Spinal cord (tissue), 10 donors: Measurements from ENCODE around the gene TMEM63A. TPM values are rescaled to one million over a fixed set of nuclear protein-coding genes. Genes with fewer than 3 reads are reported as not detected.

Experiments used
- DNase-seq, 6 donors: peaks; one replicate each; pipeline versions ENCODE4 v3.0.0 to v3.0.0-alpha.2; 2013 to 2015; ENCODE audit warnings: low spot score in 6 of 6, low read depth in 4 of 6
- H3K27ac ChIP-seq: one replicate; pipeline ENCODE4 v1.5.1; 2013; ENCODE audit warnings: low read depth, low read length, control low read depth
- H3K27me3 ChIP-seq: one replicate; pipeline ENCODE4 v1.6.1; 2013; ENCODE audit warnings: low read length; ENCODE audit not compliant: control insufficient read depth, insufficient read depth
- H3K36me3 ChIP-seq: one replicate; pipeline ENCODE4 v1.6.1; 2013; ENCODE audit warnings: low read length; ENCODE audit not compliant: control insufficient read depth, insufficient read depth
- H3K4me1 ChIP-seq: one replicate; pipeline ENCODE4 v1.6.1; 2013; ENCODE audit warnings: low read length; ENCODE audit not compliant: control insufficient read depth, insufficient read depth
- H3K4me3 ChIP-seq: one replicate; pipeline ENCODE4 v1.5.1; 2013; ENCODE audit warnings: low read depth, low read length, control low read depth
- H3K9me3 ChIP-seq: one replicate; pipeline ENCODE4 v1.6.1; 2013; ENCODE audit warnings: low read length; ENCODE audit not compliant: control insufficient read depth, insufficient read depth
- WGBS: methylation state at CpG from one replicate; pipeline ENCODE4 v1.1.5; 2013; ENCODE audit warnings: missing lambda C conversion rate; ENCODE audit not compliant: insufficient coverage; 5-methylcytosine and 5-hydroxymethylcytosine counted together
- polyA plus RNA-seq, 2 donors: library from polyadenylated mRNA; unstranded; fragments of 120-200 nt; gene quantifications; one replicate each; pipeline ENCODE4 v1.2.1, GENCODE V29; 2013; ENCODE audit not compliant: insufficient read length in 2 of 2
- total RNA-seq, 2 donors: library from RNA; depleted of rRNA in 1 of 2; stranded (reverse); fragments of 120-200 nt in 1 of 2; fragments of >200 nt in 1 of 2; gene quantifications; one replicate each; pipeline versions ENCODE4 v1.2.3 to v1.2.4, GENCODE V29; 2013 to 2014
- donor health status: healthy.

TMEM63A gene
- total and polyA plus RNA-seq, 4 donors: 40.3 to 97.8 (median 73.3) TPM

DNA sequence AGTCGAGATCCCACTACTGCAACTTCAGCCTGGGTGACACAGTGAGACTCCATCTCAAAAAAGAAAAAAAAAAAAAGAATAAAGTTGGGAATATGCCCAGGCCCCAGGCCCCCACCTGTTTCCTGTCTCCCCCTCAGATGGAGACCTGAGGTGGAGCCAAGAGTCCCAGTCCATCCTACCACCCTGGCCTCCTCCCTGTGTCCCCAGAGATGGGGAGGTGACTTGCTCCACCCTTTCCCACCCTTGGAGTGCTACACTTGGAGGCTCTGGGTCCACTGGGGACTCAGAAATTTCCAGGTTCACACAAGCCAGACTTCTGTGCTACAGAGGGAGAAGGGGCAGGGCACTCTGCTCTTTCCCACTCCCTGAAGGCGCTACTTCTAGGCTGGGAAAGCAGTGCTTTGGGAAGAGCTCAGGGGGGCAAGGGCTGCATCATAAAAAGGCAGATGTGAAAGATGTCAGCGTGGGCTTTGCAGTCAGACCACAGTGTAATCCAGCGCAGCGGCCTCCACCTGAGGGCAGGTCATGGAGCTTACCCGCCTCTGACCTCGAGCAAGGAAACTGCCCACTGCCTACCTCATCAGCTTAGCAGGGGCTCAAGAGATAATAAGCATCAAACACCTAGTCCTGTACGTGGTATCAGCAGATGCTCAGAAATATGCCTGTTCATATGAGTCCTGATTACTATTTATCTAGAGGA, 13.4 kb downstream of the TMEM63A start:
- DNase-seq: no peak
- WGBS: 92% methylated on average over 6 of the region's 8 CpGs
- peaks cover 39% of the 10 kb centered on the region for H3K36me3 ChIP-seq
- no peak overlapping the region for H3K27ac ChIP-seq
- H3K27me3 ChIP-seq: no peaks in the 10 kb centered on the region
- H3K4me1 ChIP-seq: peaks cover 18% of the 10 kb centered on the region
- H3K4me3 ChIP-seq: no peak overlapping the region
- no peaks in the 10 kb centered on the region for H3K9me3 ChIP-seq

DNA sequence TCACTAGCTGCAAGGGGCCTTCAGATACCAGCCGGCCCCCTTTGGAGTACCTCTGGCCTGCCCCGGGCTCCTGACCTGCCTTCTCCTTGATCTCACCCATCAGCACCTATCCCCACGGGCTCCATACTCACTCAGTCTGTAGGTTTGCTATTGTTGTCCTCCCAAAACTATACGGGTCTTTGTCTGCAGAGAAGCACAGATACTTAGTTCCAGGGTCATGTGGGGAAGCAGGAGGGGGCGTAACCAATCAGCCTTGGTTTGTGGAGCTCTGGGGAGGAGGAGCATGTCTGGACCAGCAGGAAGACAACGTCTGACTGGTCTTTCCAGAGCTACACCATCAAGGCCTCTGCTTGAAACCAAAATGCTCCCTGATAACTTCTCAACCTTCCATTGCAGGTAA, 15.2 kb downstream of the TMEM63A start:
- WGBS: 43% methylated on average over 2 of the region's 6 CpGs
- no peaks in the 10 kb centered on the region for H3K27me3 ChIP-seq
- H3K4me3 ChIP-seq: no peak overlapping the region
- no peak for DNase-seq
- no peak overlapping the region for H3K27ac ChIP-seq
- peaks cover 38% of the 10 kb centered on the region for H3K36me3 ChIP-seq
- H3K9me3 ChIP-seq: no peaks in the 10 kb centered on the region
- peaks cover 18% of the 10 kb centered on the region for H3K4me1 ChIP-seq

DNA sequence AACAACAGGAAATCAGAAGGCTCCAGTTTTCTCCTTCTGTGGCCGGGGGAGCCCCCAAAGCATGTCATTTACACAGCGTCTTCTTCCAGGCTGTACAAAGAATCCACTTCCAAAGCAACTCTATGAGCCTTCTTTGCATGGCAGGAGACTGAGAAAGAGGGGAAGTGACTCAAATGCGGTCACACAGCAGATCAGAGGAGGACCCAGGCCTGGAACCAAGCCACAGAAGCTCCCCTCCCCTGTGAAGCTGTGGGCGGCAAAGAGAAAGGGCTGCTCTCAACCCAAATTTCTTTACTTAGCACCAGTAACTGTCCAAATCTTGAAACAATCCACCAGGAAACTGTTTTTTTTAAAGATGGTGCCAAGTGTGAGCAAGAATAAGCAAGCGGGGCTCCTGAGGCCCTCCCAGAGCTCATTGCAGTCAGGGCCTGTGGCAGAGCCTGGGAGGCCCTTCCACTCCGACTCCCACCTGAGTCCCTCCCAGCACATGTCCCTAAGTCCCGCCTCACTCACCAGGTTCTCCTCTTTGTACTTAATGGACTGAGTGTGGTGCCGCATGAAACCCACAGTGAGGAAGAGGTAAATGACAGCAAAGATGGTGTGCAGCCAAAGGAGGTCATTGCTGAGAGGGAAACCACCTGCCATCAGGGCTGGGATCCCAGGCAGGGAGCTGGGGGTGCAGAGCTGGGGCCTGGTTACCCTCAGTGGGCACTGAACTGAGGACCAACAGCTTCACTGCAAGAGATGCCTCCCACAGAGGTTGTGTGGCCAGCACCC, 15.9 kb downstream of the TMEM63A start:
- Histone ChIP-seq H3K27me3 (no peaks in the 10 kb centered on the region), H3K4me1 (peaks cover 13% of the 10 kb centered on the region), H3K9me3 (no peaks in the 10 kb centered on the region), H3K27ac (no peak overlapping the region), H3K36me3 (peaks cover 45% of the 10 kb centered on the region), H3K4me3 (no peak overlapping the region)
- DNase-seq: no peak
- WGBS: 77% methylated on average over 2 of the region's 8 CpGs

DNA sequence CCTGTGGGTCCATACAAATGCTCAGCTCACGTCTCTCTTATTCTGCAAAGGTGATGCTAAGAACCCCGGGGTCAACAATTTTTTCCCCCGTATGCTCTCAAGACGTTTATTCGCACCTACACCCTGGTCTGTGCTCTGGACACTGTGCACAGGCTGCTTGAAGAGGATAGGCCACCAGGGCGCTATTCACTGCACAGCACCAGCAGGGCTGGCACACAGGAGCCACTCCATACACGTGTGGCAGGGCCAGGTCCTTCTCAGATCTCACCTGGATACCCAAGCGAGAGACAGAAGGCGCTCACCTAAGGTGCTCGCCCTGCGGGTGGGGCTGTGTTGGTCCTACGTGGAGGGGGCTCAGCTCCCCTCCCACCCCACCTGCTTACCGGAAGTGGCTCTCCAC, 16.7 kb downstream of the TMEM63A start:
- H3K4me1 ChIP-seq: peaks cover 9% of the 10 kb centered on the region
- peaks cover 52% of the 10 kb centered on the region for H3K36me3 ChIP-seq
- H3K27ac ChIP-seq: no peak overlapping the region
- WGBS: 90% methylated on average over 13 of the region's 13 CpGs
- no peaks in the 10 kb centered on the region for H3K27me3 ChIP-seq
- H3K4me3 ChIP-seq: no peak overlapping the region
- DNase-seq: no peak
- H3K9me3 ChIP-seq: no peaks in the 10 kb centered on the region

DNA sequence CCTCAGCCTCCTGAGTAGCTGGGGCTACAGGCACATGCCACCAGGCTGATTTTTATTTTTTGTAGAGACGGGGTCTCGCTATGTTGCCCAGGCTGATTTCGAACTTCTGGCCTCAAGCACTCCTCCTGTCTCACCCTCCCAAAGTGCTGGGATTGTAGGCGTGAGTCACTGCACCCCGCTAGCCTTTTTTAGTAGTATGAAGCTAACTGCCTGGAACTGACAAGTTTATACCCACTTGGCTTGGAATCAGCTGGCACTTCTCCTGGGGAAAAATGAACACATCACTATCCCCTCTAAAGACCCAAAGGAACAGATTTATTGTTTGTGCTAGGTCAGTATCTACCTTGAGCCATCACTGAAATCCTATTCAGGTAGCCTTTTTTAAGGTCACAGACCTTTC, 19.0 kb downstream of the TMEM63A start:
- Histone ChIP-seq H3K4me3 (no peak overlapping the region), H3K36me3 (peaks cover 54% of the 10 kb centered on the region), H3K27me3 (no peaks in the 10 kb centered on the region), H3K27ac (no peak overlapping the region), H3K9me3 (no peaks in the 10 kb centered on the region), H3K4me1 (no peaks in the 10 kb centered on the region)
- peak in 1 of 6 donors; percentile 21 for DNase-seq
- no CpG with 5 or more reads among the region's 5 CpGs for whole genome bisulfite sequencing

DNA sequence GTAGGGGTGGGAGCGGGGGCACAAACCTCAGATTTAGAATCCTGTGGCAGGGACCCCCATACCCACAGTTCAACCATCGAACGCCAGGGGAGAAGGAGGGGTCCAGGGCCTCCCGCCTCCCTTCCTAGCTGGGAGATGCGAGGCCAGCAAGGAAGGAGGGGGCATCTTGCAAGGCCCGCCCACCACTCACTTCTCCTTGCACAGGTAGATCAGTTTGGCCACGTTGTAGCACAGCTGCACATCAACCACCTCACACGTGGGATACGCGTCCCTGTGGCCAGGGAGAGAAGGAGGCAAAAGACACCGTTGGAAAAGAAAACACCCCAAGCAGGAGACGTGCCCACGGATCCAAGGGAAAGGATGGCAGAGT, 19.6 kb downstream of the TMEM63A start:
- H3K36me3 ChIP-seq: peaks cover 54% of the 10 kb centered on the region
- no peaks in the 10 kb centered on the region for H3K9me3 ChIP-seq
- 90% methylated on average over 5 of the region's 13 CpGs for WGBS
- no peaks in the 10 kb centered on the region for H3K27me3 ChIP-seq
- no peak overlapping the region for H3K4me3 ChIP-seq
- no peak overlapping the region for H3K27ac ChIP-seq
- DNase-seq: no peak
- H3K4me1 ChIP-seq: no peaks in the 10 kb centered on the region

DNA sequence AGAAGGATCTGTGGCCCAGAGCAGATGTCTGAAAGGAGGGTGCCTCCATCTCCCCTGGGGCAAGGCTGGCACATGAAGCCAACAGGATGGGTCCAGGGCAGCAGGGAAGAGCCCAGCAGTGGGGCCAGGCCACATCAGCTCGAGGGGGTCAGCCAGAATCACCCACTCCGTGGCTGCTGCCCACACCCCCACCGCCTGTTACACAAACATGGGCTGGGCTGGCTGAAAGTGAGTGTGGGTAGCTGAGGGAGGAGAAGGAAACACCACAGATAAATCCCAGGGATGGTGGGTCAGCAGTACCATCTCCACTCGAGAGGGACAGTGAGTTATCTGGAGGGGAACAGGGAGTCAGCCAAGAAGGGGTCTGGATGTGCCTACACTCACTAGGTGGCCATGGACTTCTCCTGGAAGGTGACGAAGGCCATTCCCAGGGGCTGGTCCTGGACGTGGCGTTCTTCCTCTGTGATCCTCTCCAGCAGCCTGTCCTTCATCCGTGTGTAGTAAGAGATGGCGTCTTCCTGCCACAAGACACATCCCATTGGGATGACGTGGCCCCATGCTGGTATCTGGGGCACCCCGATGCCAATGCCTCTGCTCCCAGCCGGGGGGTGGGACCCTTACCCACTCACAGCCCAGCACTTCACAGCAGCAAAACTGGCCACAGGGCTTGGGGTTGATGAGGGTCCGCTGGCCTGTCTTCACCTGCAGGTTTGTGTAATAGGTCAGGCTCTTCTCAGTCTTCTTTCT, 20.2 kb downstream of the TMEM63A start:
- Histone ChIP-seq H3K27ac (no peak overlapping the region), H3K4me1 (peaks cover 2% of the 10 kb centered on the region), H3K27me3 (no peaks in the 10 kb centered on the region), H3K9me3 (no peaks in the 10 kb centered on the region), H3K4me3 (no peak overlapping the region), H3K36me3 (peaks cover 57% of the 10 kb centered on the region)
- no peak for DNase-seq
- 93% methylated on average over 10 of the region's 13 CpGs for WGBS

DNA sequence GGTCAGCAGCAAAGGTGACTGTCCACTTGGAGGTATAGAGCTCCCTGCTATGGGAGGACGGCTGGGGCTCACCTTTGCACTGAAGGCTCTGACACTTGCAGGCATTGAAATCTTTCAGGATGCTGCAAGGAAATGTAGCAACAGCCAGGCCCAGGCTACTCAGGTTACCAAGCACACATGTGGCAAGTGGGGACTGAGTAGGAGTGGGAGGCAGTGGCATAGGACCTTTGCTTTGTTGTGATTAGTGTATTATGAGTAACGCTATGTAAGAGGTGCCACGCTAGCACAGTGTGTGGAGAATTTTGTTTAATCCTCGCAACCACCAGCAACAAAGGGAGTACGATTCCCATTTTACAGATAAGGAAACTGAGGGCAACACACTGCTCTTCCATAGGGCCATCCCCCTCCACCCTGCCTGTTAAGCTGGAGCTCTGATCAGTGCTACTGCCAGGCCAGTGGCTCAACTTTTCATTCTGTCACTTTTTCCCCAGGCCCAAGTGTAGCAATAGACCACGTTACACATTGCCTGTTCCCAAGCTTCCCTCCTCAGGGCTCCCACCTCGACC, 21.2 kb downstream of the TMEM63A start:
- 86% methylated on average over 4 of the region's 7 CpGs for WGBS
- Histone ChIP-seq H3K4me3 (no peak overlapping the region), H3K27me3 (no peaks in the 10 kb centered on the region), H3K27ac (no peak overlapping the region), H3K36me3 (peaks cover 55% of the 10 kb centered on the region), H3K9me3 (no peaks in the 10 kb centered on the region), H3K4me1 (peaks cover 8% of the 10 kb centered on the region)
- DNase-seq: no peak

DNA sequence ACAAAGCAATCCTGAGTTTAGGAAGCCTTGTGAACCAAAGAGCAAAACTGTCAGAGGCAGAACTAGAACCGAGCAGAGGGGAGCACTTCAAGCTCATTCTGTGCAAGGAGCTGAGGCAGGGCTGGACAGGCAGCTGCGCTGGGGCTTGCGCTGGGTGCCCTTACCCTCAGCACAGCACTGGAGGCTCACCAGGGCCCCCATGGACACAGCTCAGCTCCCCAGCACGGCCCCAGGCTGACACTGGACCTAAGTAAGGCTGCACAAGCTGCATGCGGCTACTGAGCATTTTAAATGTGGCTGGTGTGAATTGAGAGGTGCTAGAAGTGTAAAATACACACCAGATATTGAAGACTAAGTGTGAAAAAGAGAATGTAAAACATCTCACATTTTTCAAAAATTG, 22.1 kb downstream of the TMEM63A start:
- Histone ChIP-seq H3K27ac (no peak overlapping the region), H3K27me3 (no peaks in the 10 kb centered on the region), H3K4me1 (peaks cover 11% of the 10 kb centered on the region), H3K4me3 (no peak overlapping the region), H3K9me3 (no peaks in the 10 kb centered on the region), H3K36me3 (peaks cover 47% of the 10 kb centered on the region)
- 95% methylated on average over 5 of the region's 5 CpGs for WGBS
- no peak for DNase-seq
